Measurements from ENCODE around the gene MTA1.

MTA1 gene

DNA sequence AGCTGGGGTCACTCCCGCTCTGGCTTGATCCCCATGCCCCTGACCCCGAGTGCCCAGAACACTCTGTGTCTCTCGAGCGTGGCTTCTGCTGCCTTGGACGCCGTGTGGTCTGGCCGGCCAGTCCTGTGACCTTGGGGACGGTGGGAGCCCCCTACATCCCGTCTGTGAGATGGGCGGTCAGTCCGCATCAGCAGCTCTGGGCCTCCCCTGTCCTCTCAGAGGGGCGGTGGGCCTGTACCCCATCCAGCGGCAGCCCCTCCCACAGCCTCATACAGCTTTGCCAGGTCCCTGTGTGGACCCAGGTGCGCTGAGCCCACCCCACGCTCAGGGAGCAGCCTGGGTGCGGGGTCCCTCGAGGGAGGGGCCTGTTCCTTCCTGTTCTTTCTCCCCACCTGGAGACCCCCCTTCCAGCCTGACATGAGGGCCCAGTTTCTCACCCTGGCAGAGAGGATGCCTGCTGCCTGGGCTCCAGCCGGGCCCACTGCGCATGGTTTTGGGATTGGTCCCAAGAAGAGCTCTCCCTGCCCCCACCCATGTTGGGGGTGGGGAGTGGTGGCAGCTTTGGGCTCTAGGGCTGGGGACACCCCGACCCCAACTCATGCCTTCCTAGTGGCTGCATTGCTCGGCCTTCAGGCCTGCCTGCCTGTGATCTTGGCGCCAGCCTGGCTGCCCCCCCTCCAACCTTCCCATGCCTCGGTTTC is 1.5 kb downstream of the MTA1 start:
- DNase-seq (ENCODE audit: low read depth in 1 of 2, low spot score in 1 of 2) = no peak
- Histone ChIP-seq H3K4me3 (replicated peaks; ENCODE audit: insufficient read depth, low read length) (peak overlapping the region; percentile 85), H3K27ac (replicated peaks) (peak overlapping the region; percentile 71), H3K27me3 (ENCODE audit: insufficient read depth, poor library complexity, severe bottlenecking) (no peaks in the 10 kb centered on the region)
- TF ChIP-seq, protein P1, sequence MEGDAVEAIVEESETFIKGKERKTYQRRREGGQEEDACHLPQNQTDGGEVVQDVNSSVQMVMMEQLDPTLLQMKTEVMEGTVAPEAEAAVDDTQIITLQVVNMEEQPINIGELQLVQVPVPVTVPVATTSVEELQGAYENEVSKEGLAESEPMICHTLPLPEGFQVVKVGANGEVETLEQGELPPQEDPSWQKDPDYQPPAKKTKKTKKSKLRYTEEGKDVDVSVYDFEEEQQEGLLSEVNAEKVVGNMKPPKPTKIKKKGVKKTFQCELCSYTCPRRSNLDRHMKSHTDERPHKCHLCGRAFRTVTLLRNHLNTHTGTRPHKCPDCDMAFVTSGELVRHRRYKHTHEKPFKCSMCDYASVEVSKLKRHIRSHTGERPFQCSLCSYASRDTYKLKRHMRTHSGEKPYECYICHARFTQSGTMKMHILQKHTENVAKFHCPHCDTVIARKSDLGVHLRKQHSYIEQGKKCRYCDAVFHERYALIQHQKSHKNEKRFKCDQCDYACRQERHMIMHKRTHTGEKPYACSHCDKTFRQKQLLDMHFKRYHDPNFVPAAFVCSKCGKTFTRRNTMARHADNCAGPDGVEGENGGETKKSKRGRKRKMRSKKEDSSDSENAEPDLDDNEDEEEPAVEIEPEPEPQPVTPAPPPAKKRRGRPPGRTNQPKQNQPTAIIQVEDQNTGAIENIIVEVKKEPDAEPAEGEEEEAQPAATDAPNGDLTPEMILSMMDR (IDR thresholded peaks at IDR 0.05; ENCODE audit: insufficient read depth, low read length) = no peak
- TF ChIP-seq POLR2AphosphoS5 (IDR thresholded peaks at IDR 0.05; ENCODE audit: low read depth) = no peak
- TF ChIP-seq SPI1 (IDR thresholded peaks at IDR 0.05; ENCODE audit: borderline replicate concordance, low read depth) = no peak
- TF ChIP-seq, protein P2, sequence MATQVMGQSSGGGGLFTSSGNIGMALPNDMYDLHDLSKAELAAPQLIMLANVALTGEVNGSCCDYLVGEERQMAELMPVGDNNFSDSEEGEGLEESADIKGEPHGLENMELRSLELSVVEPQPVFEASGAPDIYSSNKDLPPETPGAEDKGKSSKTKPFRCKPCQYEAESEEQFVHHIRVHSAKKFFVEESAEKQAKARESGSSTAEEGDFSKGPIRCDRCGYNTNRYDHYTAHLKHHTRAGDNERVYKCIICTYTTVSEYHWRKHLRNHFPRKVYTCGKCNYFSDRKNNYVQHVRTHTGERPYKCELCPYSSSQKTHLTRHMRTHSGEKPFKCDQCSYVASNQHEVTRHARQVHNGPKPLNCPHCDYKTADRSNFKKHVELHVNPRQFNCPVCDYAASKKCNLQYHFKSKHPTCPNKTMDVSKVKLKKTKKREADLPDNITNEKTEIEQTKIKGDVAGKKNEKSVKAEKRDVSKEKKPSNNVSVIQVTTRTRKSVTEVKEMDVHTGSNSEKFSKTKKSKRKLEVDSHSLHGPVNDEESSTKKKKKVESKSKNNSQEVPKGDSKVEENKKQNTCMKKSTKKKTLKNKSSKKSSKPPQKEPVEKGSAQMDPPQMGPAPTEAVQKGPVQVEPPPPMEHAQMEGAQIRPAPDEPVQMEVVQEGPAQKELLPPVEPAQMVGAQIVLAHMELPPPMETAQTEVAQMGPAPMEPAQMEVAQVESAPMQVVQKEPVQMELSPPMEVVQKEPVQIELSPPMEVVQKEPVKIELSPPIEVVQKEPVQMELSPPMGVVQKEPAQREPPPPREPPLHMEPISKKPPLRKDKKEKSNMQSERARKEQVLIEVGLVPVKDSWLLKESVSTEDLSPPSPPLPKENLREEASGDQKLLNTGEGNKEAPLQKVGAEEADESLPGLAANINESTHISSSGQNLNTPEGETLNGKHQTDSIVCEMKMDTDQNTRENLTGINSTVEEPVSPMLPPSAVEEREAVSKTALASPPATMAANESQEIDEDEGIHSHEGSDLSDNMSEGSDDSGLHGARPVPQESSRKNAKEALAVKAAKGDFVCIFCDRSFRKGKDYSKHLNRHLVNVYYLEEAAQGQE (IDR thresholded peaks at IDR 0.05; ENCODE audit: insufficient replicate concordance, low read depth) = no peak

DNA sequence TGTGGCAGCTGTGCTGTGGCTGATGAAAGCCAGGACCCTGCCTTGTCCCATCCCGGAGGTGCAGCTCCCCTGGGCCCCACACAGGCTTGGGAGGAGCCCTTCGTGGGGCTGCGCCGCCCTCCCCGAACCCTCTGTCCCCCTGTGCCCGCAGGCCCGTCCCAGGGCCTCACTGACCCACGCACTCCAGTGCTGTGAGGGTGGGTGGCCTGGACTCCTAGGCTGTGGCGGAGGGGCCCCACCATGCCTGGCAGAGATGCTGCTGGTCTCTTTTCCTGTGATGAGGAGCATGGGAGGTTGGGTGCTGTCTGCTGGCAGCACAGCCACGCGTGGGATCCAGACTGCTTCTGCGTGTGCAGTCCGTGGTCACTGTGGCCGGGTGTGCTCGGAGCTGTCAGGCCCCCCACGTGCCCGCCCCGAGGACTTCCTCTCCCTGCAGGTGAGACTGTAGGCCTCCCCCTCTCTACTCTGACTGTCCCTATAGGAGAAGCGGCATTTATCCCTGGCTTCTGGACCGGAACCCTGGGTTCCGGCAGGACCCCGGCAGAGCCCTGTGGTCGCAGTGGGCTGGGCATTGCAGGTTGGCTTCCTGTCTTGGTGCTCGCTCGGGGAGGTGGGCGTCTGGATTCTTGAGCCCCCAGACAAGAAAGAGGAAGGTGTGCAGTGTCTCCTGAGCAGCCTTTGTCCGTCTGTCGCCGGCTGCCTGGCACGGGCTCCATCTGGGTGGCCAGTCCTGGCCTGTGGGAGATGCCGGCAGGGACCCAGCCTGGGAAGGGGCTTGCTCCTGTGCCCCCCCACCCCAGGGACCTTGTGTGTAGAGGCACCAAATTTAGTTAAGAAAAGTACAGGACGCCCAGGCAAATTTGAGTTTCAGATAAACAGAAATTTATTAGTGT is 2.3 kb downstream of the MTA1 start:
- Histone ChIP-seq H3K4me3 (replicated peaks; ENCODE audit: insufficient read depth, low read length) (peak overlapping the region; percentile 85), H3K27ac (replicated peaks) (peak overlapping the region; percentile 24; the same call in 1 of the 2 replicates), H3K27me3 (ENCODE audit: insufficient read depth, poor library complexity, severe bottlenecking) (no peaks in the 10 kb centered on the region)
- DNase-seq (ENCODE audit: low read depth in 1 of 2, low spot score in 1 of 2) = peak in 1 of 2 experiments; percentile 16
- 0 out of 2 replicates have a peak, but pooled peaks have one; percentile 23 for TF ChIP-seq POLR2AphosphoS5 (IDR thresholded peaks at IDR 0.05; ENCODE audit: low read depth)
- TF ChIP-seq, protein P2 (IDR thresholded peaks at IDR 0.05; ENCODE audit: insufficient replicate concordance, low read depth) = no peak
- TF ChIP-seq, protein P1 (IDR thresholded peaks at IDR 0.05; ENCODE audit: insufficient read depth, low read length) = no peak
- TF ChIP-seq SPI1 (IDR thresholded peaks at IDR 0.05; ENCODE audit: borderline replicate concordance, low read depth) = peak; percentile 16; the same call in 1 of the 2 replicates

DNA sequence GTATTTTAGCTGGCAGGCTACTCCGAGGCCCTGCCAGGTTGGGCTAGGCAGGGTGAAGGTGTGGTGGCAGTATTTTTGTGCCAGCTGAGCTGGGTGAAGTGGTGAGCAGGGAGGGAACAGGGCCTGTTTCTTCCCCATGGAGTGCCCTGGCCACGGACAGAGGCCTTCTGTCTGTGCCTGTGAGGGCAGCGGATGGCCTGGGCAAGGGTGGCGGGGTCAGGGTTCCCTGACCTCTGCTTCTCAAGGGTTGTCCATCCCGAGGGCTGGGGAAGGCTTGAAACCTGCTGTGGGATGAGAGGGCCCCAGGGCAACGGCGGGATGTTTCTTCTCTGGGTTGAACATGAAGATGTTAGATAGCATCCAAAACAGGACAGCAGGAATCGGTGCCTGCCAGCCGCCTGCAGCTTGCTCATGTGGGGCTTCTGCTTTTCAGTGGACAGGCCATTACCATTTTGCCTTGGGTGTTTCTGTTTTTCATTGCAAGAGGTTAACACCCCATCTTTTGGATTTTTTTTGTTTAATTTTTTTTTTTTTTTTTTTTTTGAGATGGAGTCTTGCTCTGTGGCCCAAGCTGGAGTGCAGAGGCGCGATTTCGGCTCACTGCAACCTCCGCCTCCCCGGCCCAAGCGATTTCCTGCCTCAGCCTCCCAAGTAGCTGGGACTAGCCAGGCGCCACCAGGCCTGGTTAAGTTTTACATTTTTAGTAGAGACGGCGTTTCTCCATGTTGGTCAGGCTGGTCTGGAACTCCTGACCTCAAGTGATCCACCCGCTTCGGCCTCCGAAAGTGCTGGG is 3.3 kb downstream of the MTA1 start:
- no peak overlapping the region for H3K4me3 ChIP-seq (replicated peaks; ENCODE audit: insufficient read depth, low read length)
- no peak overlapping the region for H3K27ac ChIP-seq (replicated peaks)

More for the DNA sequence above, 3.3 kb downstream of the MTA1 start:
- DNase-seq (ENCODE audit: low read depth in 1 of 2, low spot score in 1 of 2) = no peak
- TF ChIP-seq POLR2AphosphoS5 (IDR thresholded peaks at IDR 0.05; ENCODE audit: low read depth) (no peak), SPI1 (IDR thresholded peaks at IDR 0.05; ENCODE audit: borderline replicate concordance, low read depth) (no peak), GABPA (IDR thresholded peaks at IDR 0.05; ENCODE audit: low read depth) (no peak)
- TF ChIP-seq, protein P1 (IDR thresholded peaks at IDR 0.05; ENCODE audit: insufficient read depth, low read length) = no peak
- TF ChIP-seq, protein P2 (IDR thresholded peaks at IDR 0.05; ENCODE audit: insufficient replicate concordance, low read depth) = no peak
- no peaks in the 10 kb centered on the region for H3K27me3 ChIP-seq (ENCODE audit: insufficient read depth, poor library complexity, severe bottlenecking)

All from HL-60 (cell line).